ENCODE measurements around the gene NUDT1. TPM values are rescaled to one million over a fixed set of nuclear protein-coding genes. Genes with fewer than 3 reads are reported as not detected.

NUDT1 gene
- total RNA-seq, 1 donor from 2014 or later = 10.2 TPM

DNA sequence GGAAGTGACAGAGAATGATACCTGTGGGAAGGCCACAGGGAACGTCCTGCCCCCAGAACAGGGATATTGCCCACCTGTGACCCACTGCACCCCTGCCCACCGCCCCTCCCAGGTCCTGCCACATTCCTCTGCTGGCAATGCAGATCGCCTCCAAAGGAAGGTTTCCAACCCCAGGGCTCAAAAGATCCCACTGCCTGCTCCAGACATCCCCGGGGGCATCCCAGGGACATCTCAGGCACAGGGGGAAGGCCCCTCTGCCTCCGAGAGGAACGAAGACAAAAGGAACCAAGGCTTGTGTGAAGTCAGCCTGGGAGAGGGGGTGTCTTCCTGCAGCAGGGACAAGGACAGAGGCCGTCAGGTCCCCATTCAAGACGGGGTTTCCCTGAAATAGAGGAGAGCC, 28.5 kb downstream of the NUDT1 start:
- TF ChIP-seq, protein P1, sequence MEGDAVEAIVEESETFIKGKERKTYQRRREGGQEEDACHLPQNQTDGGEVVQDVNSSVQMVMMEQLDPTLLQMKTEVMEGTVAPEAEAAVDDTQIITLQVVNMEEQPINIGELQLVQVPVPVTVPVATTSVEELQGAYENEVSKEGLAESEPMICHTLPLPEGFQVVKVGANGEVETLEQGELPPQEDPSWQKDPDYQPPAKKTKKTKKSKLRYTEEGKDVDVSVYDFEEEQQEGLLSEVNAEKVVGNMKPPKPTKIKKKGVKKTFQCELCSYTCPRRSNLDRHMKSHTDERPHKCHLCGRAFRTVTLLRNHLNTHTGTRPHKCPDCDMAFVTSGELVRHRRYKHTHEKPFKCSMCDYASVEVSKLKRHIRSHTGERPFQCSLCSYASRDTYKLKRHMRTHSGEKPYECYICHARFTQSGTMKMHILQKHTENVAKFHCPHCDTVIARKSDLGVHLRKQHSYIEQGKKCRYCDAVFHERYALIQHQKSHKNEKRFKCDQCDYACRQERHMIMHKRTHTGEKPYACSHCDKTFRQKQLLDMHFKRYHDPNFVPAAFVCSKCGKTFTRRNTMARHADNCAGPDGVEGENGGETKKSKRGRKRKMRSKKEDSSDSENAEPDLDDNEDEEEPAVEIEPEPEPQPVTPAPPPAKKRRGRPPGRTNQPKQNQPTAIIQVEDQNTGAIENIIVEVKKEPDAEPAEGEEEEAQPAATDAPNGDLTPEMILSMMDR (IDR thresholded peaks at IDR 0.05) = no peak
- no peak overlapping the region for H3K27ac ChIP-seq
- intact Hi-C loops (cut with DNase I) = no loop called here
- ATAC-seq = peak in 1 of 2 donors; percentile 19
- H3K9me3 ChIP-seq = no peaks in the 10 kb centered on the region
- H3K4me3 ChIP-seq = no peak overlapping the region
- H3K27me3 ChIP-seq (ENCODE audit: low read depth) = no peaks in the 10 kb centered on the region
- no peaks in the 10 kb centered on the region for H3K4me1 ChIP-seq
- no peak for DNase-seq
- peaks cover 35% of the 10 kb centered on the region for H3K36me3 ChIP-seq

DNA sequence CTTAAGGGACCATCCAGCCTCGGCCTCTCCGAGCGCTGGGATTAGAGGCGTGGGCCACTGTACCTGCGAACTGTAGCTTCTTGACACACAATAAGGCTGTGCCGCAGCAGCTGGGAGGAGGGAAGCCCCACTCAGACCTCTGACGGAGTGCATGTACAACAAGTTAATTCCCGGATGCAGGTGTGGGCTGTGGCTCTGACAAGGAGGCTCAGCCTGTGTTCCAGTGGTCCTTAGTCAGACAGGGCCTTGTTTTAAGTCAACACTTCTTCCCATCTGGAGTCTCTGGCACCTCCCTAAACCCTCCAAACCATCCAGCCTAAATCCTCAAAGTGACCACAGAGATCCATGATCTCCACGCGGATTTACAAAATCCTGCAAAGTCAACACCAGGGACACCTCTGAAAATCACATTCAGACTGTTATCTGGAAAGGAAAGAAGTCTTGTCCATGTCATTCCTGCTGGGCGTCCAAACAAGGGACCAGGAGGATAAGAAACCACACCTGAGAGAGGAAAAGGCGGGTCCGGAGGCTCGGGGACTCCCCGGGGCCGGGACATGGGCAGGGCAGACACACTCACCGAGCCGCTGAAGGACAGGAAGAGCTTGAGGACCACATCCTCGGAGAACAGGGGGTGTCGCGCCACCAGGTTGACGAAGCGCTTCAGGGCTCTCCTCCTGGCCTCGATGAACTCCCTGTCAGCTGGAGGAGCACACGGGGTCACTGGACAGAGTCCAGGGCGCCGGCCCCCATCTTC, 29.4 kb downstream of the NUDT1 start:
- ATAC-seq = no peak
- TF ChIP-seq, protein P1 (IDR thresholded peaks at IDR 0.05) = no peak
- Histone ChIP-seq H3K27ac (no peak overlapping the region), H3K4me1 (no peaks in the 10 kb centered on the region), H3K36me3 (peaks cover 27% of the 10 kb centered on the region), H3K27me3 (ENCODE audit: low read depth) (no peaks in the 10 kb centered on the region), H3K9me3 (no peaks in the 10 kb centered on the region), H3K4me3 (no peak overlapping the region)
- intact Hi-C loops (cut with DNase I) = no loop called here
- DNase-seq = no peak

DNA sequence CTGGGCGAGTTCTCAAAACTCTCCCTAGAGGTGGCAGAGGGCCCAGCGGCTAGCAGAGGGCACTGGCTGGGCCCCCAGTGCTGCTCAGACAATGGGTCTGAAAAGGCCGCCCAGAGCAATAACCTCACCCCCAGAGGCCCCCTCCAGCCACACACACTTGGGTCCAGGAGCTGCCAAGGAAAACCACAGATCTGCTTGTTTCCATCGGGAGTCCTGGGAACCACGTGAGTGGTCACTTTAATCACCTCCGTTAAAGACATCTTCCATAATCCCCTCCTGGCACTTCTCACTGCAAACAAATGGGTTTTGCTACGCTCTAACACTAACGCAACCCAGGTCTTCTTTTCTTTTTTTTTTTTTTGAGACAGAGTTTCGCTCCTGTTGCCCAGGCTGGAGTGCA, 30.0 kb downstream of the NUDT1 start:
- Histone ChIP-seq H3K36me3 (peaks cover 32% of the 10 kb centered on the region), H3K4me3 (no peak overlapping the region), H3K4me1 (no peaks in the 10 kb centered on the region), H3K27ac (no peak overlapping the region), H3K27me3 (ENCODE audit: low read depth) (no peaks in the 10 kb centered on the region), H3K9me3 (no peaks in the 10 kb centered on the region)
- no peak for ATAC-seq
- no peak for DNase-seq
- intact Hi-C loops (cut with DNase I) = no loop called here
- TF ChIP-seq, protein P1 (IDR thresholded peaks at IDR 0.05) = no peak

DNA sequence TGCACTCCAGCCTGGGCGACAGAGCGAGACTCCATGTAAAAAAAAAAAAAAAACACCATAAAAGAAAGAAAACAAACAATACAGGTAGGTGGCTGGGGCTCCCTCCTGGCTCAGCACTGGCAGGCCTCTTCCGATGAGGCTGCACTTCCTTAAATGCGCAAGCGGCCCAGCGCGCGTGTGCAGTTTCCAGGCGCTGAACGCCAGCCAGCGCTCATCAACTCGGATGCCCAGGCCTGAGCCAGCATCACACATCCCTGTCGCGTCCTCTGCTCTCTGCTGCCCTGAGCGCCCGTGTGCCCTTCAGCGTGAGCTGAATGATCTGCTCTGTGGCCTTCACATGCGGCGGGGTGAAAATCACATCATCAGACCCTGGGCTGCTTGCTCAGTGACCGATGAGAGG, 31.8 kb downstream of the NUDT1 start:
- Histone ChIP-seq H3K9me3 (no peaks in the 10 kb centered on the region), H3K36me3 (peaks cover 41% of the 10 kb centered on the region), H3K4me3 (no peak overlapping the region), H3K27me3 (ENCODE audit: low read depth) (no peaks in the 10 kb centered on the region), H3K4me1 (no peaks in the 10 kb centered on the region), H3K27ac (no peak overlapping the region)
- TF ChIP-seq, protein P1 (IDR thresholded peaks at IDR 0.05) = no peak
- intact Hi-C loops (cut with DNase I) = no loop called here
- ATAC-seq (no peak), DNase-seq (no peak)

DNA sequence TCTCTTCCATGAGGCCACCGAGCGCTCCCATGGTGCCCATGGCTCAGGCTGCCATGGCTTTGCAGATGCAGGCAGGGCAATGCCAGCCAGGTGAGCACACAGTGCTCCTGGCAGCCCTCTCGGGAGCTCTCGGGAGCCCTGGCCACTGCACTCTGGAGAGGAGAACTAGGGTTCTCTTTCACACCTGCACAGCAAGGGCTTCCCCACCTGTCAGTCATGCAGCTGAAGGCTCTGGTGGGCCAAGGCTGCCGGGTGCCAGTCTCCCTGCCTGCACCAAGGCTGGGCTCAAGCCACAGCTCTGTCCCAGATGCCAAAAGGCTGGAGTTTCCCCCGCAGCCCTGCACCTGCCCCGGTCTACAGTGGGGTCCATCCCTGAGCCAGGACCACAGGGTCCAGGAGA, 32.6 kb downstream of the NUDT1 start:
- TF ChIP-seq, protein P1 (IDR thresholded peaks at IDR 0.05) = no peak
- H3K27me3 ChIP-seq (ENCODE audit: low read depth) = no peaks in the 10 kb centered on the region
- intact Hi-C loops (cut with DNase I) = no loop called here
- H3K4me3 ChIP-seq = no peak overlapping the region
- H3K36me3 ChIP-seq = peaks cover 41% of the 10 kb centered on the region
- ATAC-seq = peak in 1 of 2 donors; percentile 21
- no peak for DNase-seq
- no peaks in the 10 kb centered on the region for H3K9me3 ChIP-seq
- H3K27ac ChIP-seq = no peak overlapping the region
- H3K4me1 ChIP-seq = no peaks in the 10 kb centered on the region
